B cell (primary cell): Measurements from ENCODE around the gene XDH. TPM values are rescaled to one million over a fixed set of nuclear protein-coding genes. Genes with fewer than 3 reads are reported as not detected.

ENCODE experiments used
- ATAC-seq: fragments of 200-7000 bp; cut with Tn5 transposase; one replicate; pipeline ENCODE4 v1.10.0; 2021; ENCODE audit warnings: low read depth, mild to moderate bottlenecking, moderate number of reproducible peaks, moderate library complexity
- CTCF ChIA-PET: fragments of 350-600 bp; sonication (Branson Sonifier 250); formaldehyde crosslinking; loops from one replicate; lab custom pipeline; 2021; ENCODE audit warnings: antibody characterized with exemption, inconsistent platforms; lab: Charles Lee
- POLR2A ChIA-PET: fragments of 350-600 bp; sonication (Branson Sonifier 250); formaldehyde crosslinking; loops from one replicate; lab custom pipeline; 2021; ENCODE audit warnings: antibody characterized with exemption; lab: Charles Lee
- DNase-seq: peaks from one replicate; pipeline ENCODE4 v3.0.0; 2013
- H2AFZ ChIP-seq: 2 replicates; pipeline ENCODE4 v1.6.1; 2012; ENCODE audit warnings: mild to moderate bottlenecking, low read depth, low read length; ENCODE audit not compliant: insufficient read depth, poor library complexity, severe bottlenecking
- H3K27ac ChIP-seq, 2 donors: 1 replicate in 1 of 2; 2 replicates in 1 of 2; pipeline ENCODE4 v1.5.1; 2012 to 2013; ENCODE audit warnings: low read length in 2 of 2, mild to moderate bottlenecking in 2 of 2, moderate library complexity in 1 of 2
- H3K27me3 ChIP-seq, 4 experiments: fragments of 200-600 bp in 1 of 4; sonication (generic) in 1 of 4; replicated peaks in 1 of 4; 1 replicate in 2 of 4; 2 replicates in 2 of 4; pipeline versions ENCODE4 v1.6.1 to v1.7.0; 2013 to 2016; ENCODE audit warnings: low read length in 3 of 4, mild to moderate bottlenecking in 2 of 4, mixed read lengths in 1 of 4, moderate library complexity in 1 of 4; ENCODE audit not compliant: insufficient read depth in 4 of 4, control insufficient read depth in 3 of 4; ENCODE audit errors: control extremely low read depth in 1 of 4
- H3K36me3 ChIP-seq, 2 experiments: replicated peaks in 1 of 2; 1 replicate in 1 of 2; 2 replicates in 1 of 2; pipeline versions ENCODE4 v1.6.1 to v1.7.1; 2013; ENCODE audit warnings: low read length in 1 of 2; ENCODE audit not compliant: insufficient read depth in 2 of 2, control insufficient read depth in 1 of 2; ENCODE audit errors: control extremely low read depth in 1 of 2, extremely low read depth in 1 of 2
- H3K4me1 ChIP-seq, 2 donors: fragments of 200-600 bp in 1 of 2; sonication (generic) in 1 of 2; 1 replicate in 1 of 2; 2 replicates in 1 of 2; pipeline versions ENCODE4 v1.5.1 to v1.6.1; 2013 to 2017; ENCODE audit warnings: low read length in 2 of 2; ENCODE audit not compliant: control insufficient read depth in 2 of 2, insufficient read depth in 2 of 2
- H3K4me2 ChIP-seq: replicated peaks from 2 replicates; pipeline ENCODE3; 2012; ENCODE audit warnings: mild to moderate bottlenecking, low read depth, low read length; ENCODE audit not compliant: poor library complexity, severe bottlenecking
- H3K4me3 ChIP-seq, 5 experiments: fragments of 200-600 bp in 1 of 5; sonication (generic) in 1 of 5; 1 replicate in 3 of 5; 2 replicates in 2 of 5; pipeline versions ENCODE4 v1.5.1 to v1.7.0; 2011 to 2016; ENCODE audit warnings: low read length in 4 of 5, mild to moderate bottlenecking in 4 of 5, low read depth in 2 of 5, control low read depth in 1 of 5, moderate library complexity in 1 of 5; ENCODE audit not compliant: insufficient read depth in 1 of 5; ENCODE audit errors: control extremely low read depth in 1 of 5, extremely low read depth in 1 of 5
- H3K79me2 ChIP-seq: fragments of 200-600 bp; sonication (generic); one replicate; pipeline ENCODE4 v1.6.0; 2016; ENCODE audit warnings: low read length; ENCODE audit not compliant: control insufficient read depth, insufficient read depth
- H3K9ac ChIP-seq: fragments of 200-600 bp; sonication (generic); 2 replicates; pipeline ENCODE4 v1.6.1; 2017; ENCODE audit warnings: mild to moderate bottlenecking, low read length, moderate library complexity
- H3K9me3 ChIP-seq, 3 donors: one replicate each; pipeline versions ENCODE4 v1.6.1 to v1.7.1; 2013; ENCODE audit warnings: low read length in 2 of 3; ENCODE audit not compliant: control insufficient read depth in 2 of 3, insufficient read depth in 1 of 3; ENCODE audit errors: control extremely low read depth in 1 of 3
- H4K20me1 ChIP-seq: 2 replicates; pipeline ENCODE4 v1.6.0; 2012; ENCODE audit warnings: mild to moderate bottlenecking, low read length; ENCODE audit not compliant: insufficient read depth, control insufficient read depth, poor library complexity, severe bottlenecking
- H3K27ac Mint-ChIP-seq: one replicate; pipeline ENCODE4 v1.8.0; 2021; ENCODE audit warnings: mixed read lengths
- H3K27me3 Mint-ChIP-seq: one replicate; pipeline ENCODE4 v1.8.0; 2021; ENCODE audit warnings: mixed read lengths
- H3K4me1 Mint-ChIP-seq: one replicate; pipeline ENCODE4 v1.8.0; 2021; ENCODE audit warnings: mixed read lengths
- H3K4me3 Mint-ChIP-seq: one replicate; pipeline ENCODE4 v1.8.0; 2021; ENCODE audit warnings: mixed read lengths
- H3K9me3 Mint-ChIP-seq: one replicate; pipeline ENCODE4 v1.8.0; 2022; ENCODE audit warnings: mixed read lengths; ENCODE audit not compliant: insufficient read depth
- EZH2 ChIP-seq: IDR thresholded peaks from 2 replicates; pipeline ENCODE4 v1.6.1; 2012; ENCODE audit warnings: borderline replicate concordance, low read depth, mild to moderate bottlenecking, moderate library complexity, low read length; ENCODE audit not compliant: insufficient read depth, poor library complexity, severe bottlenecking
- WGBS: methylation state at CpG from one replicate; pipeline ENCODE4 v1.1.5; 2013; ENCODE audit warnings: missing lambda C conversion rate; ENCODE audit not compliant: insufficient coverage; 5-methylcytosine and 5-hydroxymethylcytosine counted together
- intact Hi-C: fragments of 100-400 bp; cut with micrococcal nuclease; formaldehyde crosslinking; loops from one replicate; pipeline ENCODE4 v1.10.0; 2022
- polyA plus RNA-seq: library from polyadenylated mRNA; depleted of rRNA; stranded (reverse); fragments of >200 nt; gene quantifications from 2 replicates; pipeline ENCODE4 v1.2.3, GENCODE V29; 2012
- total RNA-seq, 2 donors: library from RNA; stranded (reverse); fragments of 120-200 nt in 1 of 2; gene quantifications; 1 replicate in 1 of 2; 2 replicates in 1 of 2; pipeline versions ENCODE4 v1.2.3 to v1.2.4, GENCODE V29; 2013 to 2022
- TF ChIP-seq, protein P1 (sequence below): fragments of 200-600 bp; IDR thresholded peaks from one replicate; pipeline ENCODE4 v1.8.0; 2022; ENCODE audit warnings: antibody characterized with exemption, mild to moderate bottlenecking

The XDH gene
- total and polyA plus RNA-seq, 2 donors (not counting 1 experiment from before 2014, with no cell fraction given) = not detected

DNA sequence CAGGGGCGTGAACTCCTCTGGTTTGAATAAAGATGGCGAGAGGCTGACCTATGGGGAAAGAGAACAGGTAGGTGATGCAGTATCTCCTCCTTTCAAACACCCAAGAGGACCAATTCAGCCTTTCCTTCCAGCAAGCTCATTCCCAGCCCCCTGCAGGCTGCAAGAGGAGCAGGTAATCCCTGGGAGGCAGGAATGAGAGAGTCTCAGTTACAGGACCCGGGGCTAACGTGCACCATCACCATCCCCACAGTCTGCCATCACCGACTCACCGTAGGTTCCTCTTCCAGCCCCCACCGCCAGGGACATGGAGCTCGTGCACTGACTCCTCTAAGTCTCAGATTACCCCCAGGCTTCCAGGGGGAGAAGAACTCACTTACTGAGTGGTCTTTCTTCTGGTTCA is 26.7 kb downstream of the XDH start:
- Mint-ChIP-seq H3K9me3 (no peaks in the 10 kb centered on the region), H3K4me1 (no peaks in the 10 kb centered on the region), H3K27me3 (peaks cover 7% of the 10 kb centered on the region), H3K27ac (no peak overlapping the region), H3K4me3 (no peak overlapping the region)
- 83% methylated on average over 6 of the region's 8 CpGs for WGBS
- Histone ChIP-seq H4K20me1 (no peaks in the 10 kb centered on the region), H3K4me1 (no peaks in the 10 kb centered on the region), H3K9ac (no peak overlapping the region), H3K9me3 (no peaks in the 10 kb centered on the region), H3K27ac (no peak overlapping the region), H3K36me3 (no peaks in the 10 kb centered on the region), H2AFZ (no peak overlapping the region), H3K27me3 (no peaks in the 10 kb centered on the region), H3K79me2 (no peaks in the 10 kb centered on the region), H3K4me2 (no peak overlapping the region), H3K4me3 (no peak overlapping the region)
- ATAC-seq (no peak), DNase-seq (no peak)
- ChIA-PET POLR2A (no interaction called here), CTCF (no interaction called here)
- intact Hi-C loops = no loop called here
- no peak for TF ChIP-seq EZH2
- TF ChIP-seq, protein P1, sequence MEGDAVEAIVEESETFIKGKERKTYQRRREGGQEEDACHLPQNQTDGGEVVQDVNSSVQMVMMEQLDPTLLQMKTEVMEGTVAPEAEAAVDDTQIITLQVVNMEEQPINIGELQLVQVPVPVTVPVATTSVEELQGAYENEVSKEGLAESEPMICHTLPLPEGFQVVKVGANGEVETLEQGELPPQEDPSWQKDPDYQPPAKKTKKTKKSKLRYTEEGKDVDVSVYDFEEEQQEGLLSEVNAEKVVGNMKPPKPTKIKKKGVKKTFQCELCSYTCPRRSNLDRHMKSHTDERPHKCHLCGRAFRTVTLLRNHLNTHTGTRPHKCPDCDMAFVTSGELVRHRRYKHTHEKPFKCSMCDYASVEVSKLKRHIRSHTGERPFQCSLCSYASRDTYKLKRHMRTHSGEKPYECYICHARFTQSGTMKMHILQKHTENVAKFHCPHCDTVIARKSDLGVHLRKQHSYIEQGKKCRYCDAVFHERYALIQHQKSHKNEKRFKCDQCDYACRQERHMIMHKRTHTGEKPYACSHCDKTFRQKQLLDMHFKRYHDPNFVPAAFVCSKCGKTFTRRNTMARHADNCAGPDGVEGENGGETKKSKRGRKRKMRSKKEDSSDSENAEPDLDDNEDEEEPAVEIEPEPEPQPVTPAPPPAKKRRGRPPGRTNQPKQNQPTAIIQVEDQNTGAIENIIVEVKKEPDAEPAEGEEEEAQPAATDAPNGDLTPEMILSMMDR = no peak

DNA sequence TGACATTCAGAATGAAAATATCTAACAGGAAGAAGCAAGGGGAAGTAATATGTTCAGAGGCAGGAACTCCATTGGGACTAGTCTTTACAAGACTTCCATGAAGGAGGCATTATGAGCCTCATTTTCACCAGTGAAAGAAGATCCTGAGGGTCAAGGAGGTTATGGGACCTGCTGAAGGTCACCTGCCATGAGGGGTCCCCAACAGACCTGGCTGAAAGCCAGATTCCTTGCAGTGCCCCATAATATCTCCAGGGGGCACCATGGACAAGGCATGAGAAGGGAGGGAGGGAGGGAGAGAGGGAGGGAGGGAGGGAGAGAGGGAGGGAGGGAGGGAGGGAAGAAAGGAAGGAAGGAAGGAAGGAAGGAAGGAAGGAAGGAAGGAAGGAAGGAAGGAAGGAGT is 27.9 kb downstream of the XDH start:
- Histone ChIP-seq H3K27me3 (no peaks in the 10 kb centered on the region), H4K20me1 (no peaks in the 10 kb centered on the region), H3K9ac (no peak overlapping the region), H3K36me3 (no peaks in the 10 kb centered on the region), H3K4me3 (no peak overlapping the region), H3K9me3 (no peaks in the 10 kb centered on the region), H3K27ac (no peak overlapping the region), H3K79me2 (no peaks in the 10 kb centered on the region), H3K4me1 (no peaks in the 10 kb centered on the region), H2AFZ (no peak overlapping the region), H3K4me2 (no peak overlapping the region)
- H3K9me3 Mint-ChIP-seq = no peaks in the 10 kb centered on the region
- ATAC-seq = no peak
- TF ChIP-seq EZH2 = no peak
- TF ChIP-seq, protein P1 = no peak
- no peak for DNase-seq
- peaks cover 5% of the 10 kb centered on the region for H3K27me3 Mint-ChIP-seq
- CTCF ChIA-PET = no interaction called here
- H3K27ac Mint-ChIP-seq = no peak overlapping the region
- H3K4me1 Mint-ChIP-seq = no peaks in the 10 kb centered on the region
- POLR2A ChIA-PET = no interaction called here
- H3K4me3 Mint-ChIP-seq = no peak overlapping the region
- intact Hi-C loops = no loop called here
